Measurements from ENCODE around the gene CCDC102A. TPM values are rescaled to one million over a fixed set of nuclear protein-coding genes. Genes with fewer than 3 reads are reported as not detected.
A peak's percentile ranks its signal among the peaks of the same experiment; 100 is the strongest.

The CCDC102A gene
- total RNA-seq, 4 donors from 2014 or later: 22.7 to 54.9 (median 36.9) TPM

DNA sequence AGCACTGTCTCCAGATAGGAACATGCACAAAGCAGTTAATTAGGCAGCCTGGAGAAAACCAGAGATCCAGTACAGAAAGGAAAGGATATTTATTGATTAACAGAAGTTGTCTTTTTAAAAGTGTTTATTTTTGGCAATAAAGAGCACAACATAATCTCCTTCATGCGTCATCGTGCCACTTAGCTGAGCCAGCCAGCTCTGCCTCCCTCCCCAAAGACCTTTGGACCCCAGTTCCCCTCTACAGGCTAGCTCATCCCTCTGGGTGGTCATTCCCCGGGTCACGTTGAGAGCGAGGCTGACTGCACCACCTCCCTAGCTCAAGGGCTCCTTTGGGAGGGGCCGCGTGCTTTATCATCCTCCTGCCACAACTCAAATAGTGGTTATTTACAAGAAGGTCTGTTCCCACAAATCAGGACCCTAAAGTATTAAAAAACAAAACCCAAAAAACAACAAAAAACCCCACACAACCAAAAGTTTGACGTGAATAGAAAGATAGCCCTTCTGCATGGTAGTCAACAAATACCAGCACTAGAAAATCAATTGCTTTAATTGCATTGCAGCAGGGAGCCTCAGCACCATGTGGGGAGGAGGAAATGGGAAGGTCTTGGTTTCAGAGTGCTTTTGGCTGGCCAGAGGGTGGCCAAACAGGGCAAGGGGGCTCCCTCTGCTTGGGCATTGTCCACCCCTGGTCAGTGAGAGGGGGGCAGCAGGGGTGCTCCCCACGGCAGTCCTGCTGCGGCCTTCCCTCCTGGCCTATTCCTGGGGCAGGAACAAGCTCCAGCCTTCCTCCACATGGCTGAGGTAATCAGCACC is 64.3 kb downstream of the CCDC102A start:
- Histone ChIP-seq H3K27me3 (no peaks in the 10 kb centered on the region), H3K4me1 (peaks cover 22 to 33% (median 30%) of the 10 kb centered on the region in 4 donors), H3K27ac (replicated peaks in 1 of 4) (no peak overlapping the region), H3K9me3 (no peaks in the 10 kb centered on the region), H3K4me3 (no peak overlapping the region), H3K36me3 (peaks cover 49 to 82% (median 76%) of the 10 kb centered on the region in 4 donors)
- 59% methylated on average over 9 of the region's 10 CpGs for WGBS
- TF ChIP-seq EP300 (IDR thresholded peaks at IDR 0.05) (no peak), POLR2A (IDR thresholded peaks at IDR 0.05; ENCODE audit: low read depth) (no peak), POLR2AphosphoS5 (IDR thresholded peaks at IDR 0.05) (no peak)
- TF ChIP-seq, protein P1, sequence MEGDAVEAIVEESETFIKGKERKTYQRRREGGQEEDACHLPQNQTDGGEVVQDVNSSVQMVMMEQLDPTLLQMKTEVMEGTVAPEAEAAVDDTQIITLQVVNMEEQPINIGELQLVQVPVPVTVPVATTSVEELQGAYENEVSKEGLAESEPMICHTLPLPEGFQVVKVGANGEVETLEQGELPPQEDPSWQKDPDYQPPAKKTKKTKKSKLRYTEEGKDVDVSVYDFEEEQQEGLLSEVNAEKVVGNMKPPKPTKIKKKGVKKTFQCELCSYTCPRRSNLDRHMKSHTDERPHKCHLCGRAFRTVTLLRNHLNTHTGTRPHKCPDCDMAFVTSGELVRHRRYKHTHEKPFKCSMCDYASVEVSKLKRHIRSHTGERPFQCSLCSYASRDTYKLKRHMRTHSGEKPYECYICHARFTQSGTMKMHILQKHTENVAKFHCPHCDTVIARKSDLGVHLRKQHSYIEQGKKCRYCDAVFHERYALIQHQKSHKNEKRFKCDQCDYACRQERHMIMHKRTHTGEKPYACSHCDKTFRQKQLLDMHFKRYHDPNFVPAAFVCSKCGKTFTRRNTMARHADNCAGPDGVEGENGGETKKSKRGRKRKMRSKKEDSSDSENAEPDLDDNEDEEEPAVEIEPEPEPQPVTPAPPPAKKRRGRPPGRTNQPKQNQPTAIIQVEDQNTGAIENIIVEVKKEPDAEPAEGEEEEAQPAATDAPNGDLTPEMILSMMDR (IDR thresholded peaks at IDR 0.05): no peak
- intact Hi-C loops (cut with DNase I): no loop called here
- no peak for DNase-seq (ENCODE audit: extremely low spot score)

DNA sequence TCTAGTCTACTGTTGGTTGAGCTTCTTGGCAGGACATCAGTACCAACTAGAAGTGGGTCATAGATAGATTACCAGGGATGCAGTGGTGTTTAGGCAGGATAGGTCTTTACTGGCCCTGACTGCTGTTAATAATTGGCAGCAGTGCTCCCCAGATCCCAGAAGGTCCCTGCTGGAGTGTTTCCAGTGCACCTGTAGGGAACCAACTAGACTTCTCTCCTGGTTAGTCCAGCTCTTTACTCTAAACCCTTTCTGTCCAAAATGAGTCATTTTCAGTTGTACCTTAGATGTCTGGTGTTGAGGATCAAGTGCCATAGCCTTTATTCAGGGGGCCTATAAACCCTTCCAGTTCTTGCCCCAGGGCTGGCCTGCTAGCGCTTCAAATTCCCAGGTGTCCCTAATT is 65.2 kb downstream of the CCDC102A start:
- no peaks in the 10 kb centered on the region for H3K27me3 ChIP-seq
- peaks cover 57 to 91% (median 84%) of the 10 kb centered on the region in 4 donors for H3K36me3 ChIP-seq
- H3K9me3 ChIP-seq: no peaks in the 10 kb centered on the region
- no peak for TF ChIP-seq POLR2AphosphoS5 (IDR thresholded peaks at IDR 0.05)
- no peak for TF ChIP-seq POLR2A (IDR thresholded peaks at IDR 0.05; ENCODE audit: low read depth)
- no peak for TF ChIP-seq EP300 (IDR thresholded peaks at IDR 0.05)
- TF ChIP-seq, protein P1 (IDR thresholded peaks at IDR 0.05): no peak
- intact Hi-C loops (cut with DNase I): no loop called here
- peaks cover 19 to 24% (median 22%) of the 10 kb centered on the region in 4 donors for H3K4me1 ChIP-seq
- no peak overlapping the region for H3K4me3 ChIP-seq
- no peak overlapping the region for H3K27ac ChIP-seq (replicated peaks in 1 of 4)
- no peak for DNase-seq (ENCODE audit: extremely low spot score)
- WGBS: 100% methylated on average over 1 of the region's 1 CpG

DNA sequence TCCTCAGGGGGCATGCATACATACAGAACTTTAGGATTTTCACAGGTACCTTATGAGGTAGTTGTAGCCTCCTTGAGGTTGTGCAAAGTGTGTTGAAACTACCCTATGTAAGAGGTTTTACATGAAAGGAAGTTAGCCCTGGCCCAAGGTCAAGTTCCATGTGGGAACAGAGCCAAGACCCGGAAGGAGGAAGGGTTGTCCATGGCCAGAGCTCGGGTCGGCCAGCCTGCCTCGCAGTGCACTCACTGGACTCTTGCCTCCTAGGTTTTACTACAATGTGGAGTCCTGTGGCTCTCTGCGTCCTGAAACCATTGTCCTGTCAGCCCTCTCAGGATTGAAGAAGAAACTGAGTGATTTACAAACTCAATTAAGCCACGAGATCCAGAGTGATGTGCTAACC is 65.7 kb downstream of the CCDC102A start:
- H3K9me3 ChIP-seq: no peaks in the 10 kb centered on the region
- H3K27ac ChIP-seq (replicated peaks in 1 of 4): peak overlapping the region in 1 of 4 donors; percentile 1
- DNase-seq (ENCODE audit: extremely low spot score): no peak
- H3K36me3 ChIP-seq: peaks cover 62 to 96% (median 89%) of the 10 kb centered on the region in 4 donors
- peaks cover 14 to 19% (median 17%) of the 10 kb centered on the region in 4 donors for H3K4me1 ChIP-seq
- TF ChIP-seq POLR2A (IDR thresholded peaks at IDR 0.05; ENCODE audit: low read depth) (no peak), EP300 (IDR thresholded peaks at IDR 0.05) (no peak), POLR2AphosphoS5 (IDR thresholded peaks at IDR 0.05) (no peak)
- TF ChIP-seq, protein P1 (IDR thresholded peaks at IDR 0.05): no peak
- WGBS: no CpG with 5 or more reads among the region's 6 CpGs
- H3K27me3 ChIP-seq: no peaks in the 10 kb centered on the region
- H3K4me3 ChIP-seq: no peak overlapping the region
- intact Hi-C loops (cut with DNase I): no loop called here

DNA sequence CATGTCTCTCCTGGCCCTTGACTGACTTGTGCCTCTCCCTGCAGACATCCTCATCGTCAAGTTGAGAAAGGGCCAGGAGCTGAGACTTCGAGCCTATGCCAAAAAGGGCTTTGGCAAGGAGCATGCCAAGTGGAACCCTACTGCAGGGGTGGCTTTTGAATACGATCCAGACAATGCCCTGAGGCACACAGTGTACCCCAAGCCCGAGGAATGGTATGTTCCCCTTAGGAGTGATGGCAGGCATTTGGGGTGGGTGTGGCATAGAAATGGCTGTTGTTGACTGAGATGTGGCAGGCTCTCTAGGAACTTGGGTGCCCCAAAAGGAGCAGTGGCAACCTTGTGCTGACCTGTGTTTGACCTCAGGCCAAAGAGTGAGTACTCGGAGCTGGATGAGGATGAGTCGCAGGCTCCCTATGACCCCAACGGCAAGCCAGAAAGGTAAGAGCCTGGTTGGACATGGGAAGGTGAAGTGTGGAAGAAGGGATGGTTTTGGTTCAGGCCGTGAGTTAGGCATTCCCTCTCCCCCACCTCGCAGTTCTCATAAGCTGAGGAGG is 66.4 kb downstream of the CCDC102A start:
- Histone ChIP-seq H3K4me3 (no peak overlapping the region), H3K27me3 (no peaks in the 10 kb centered on the region), H3K4me1 (peaks cover 15 to 22% (median 21%) of the 10 kb centered on the region in 4 donors), H3K9me3 (no peaks in the 10 kb centered on the region), H3K36me3 (peaks cover 64 to 100% (median 93%) of the 10 kb centered on the region in 4 donors), H3K27ac (replicated peaks in 1 of 4) (peak overlapping the region in 1 of 4 donors; percentile 1)
- whole genome bisulfite sequencing: 78% methylated on average over 6 of the region's 9 CpGs
- no peak for DNase-seq (ENCODE audit: extremely low spot score)
- intact Hi-C loops (cut with DNase I): no loop called here
- TF ChIP-seq, protein P1 (IDR thresholded peaks at IDR 0.05): no peak
- TF ChIP-seq POLR2A (IDR thresholded peaks at IDR 0.05; ENCODE audit: low read depth) (no peak), EP300 (IDR thresholded peaks at IDR 0.05) (no peak), POLR2AphosphoS5 (IDR thresholded peaks at IDR 0.05) (no peak)
